Lung (tissue), 12 donors: ENCODE results near the gene RBM20. TPM values are rescaled to one million over a fixed set of nuclear protein-coding genes. Genes with fewer than 3 reads are reported as not detected.

ENCODE experiments used
- ATAC-seq: fragments of 200-7000 bp; cut with Tn5 transposase; one replicate; pipeline ENCODE4 v1.9.1; 2020; ENCODE audit warnings: moderate number of reproducible peaks; ENCODE audit not compliant: insufficient read depth, low FRiP score
- DNase-seq, 3 donors: peaks; one replicate each; pipeline ENCODE4 v3.0.0-alpha.2; 2013 to 2017
- H3K27ac ChIP-seq, 2 donors: one replicate each; pipeline ENCODE4 v1.5.1; 2013; ENCODE audit warnings: mild to moderate bottlenecking in 2 of 2, moderate library complexity in 2 of 2, control low read depth in 1 of 2, inconsistent platforms in 1 of 2, low read depth in 1 of 2, low read length in 1 of 2
- H3K27me3 ChIP-seq, 3 donors: one replicate each; pipeline ENCODE4 v1.5.1; 2013; ENCODE audit warnings: low read length in 2 of 3; ENCODE audit not compliant: control insufficient read depth in 3 of 3, insufficient read depth in 3 of 3
- H3K36me3 ChIP-seq, 4 donors: one replicate each; pipeline ENCODE4 v1.5.1; 2013; ENCODE audit warnings: low read length in 4 of 4, mild to moderate bottlenecking in 1 of 4, moderate library complexity in 1 of 4; ENCODE audit not compliant: control insufficient read depth in 4 of 4, insufficient read depth in 4 of 4
- H3K4me1 ChIP-seq, 5 donors: one replicate each; pipeline ENCODE4 v1.5.1; 2013; ENCODE audit warnings: low read length in 5 of 5, mild to moderate bottlenecking in 2 of 5, moderate library complexity in 1 of 5; ENCODE audit not compliant: control insufficient read depth in 5 of 5, insufficient read depth in 5 of 5
- H3K4me3 ChIP-seq: one replicate; pipeline ENCODE4 v1.5.1; 2013; ENCODE audit warnings: mild to moderate bottlenecking, control low read depth, moderate library complexity
- H3K9ac ChIP-seq, 2 donors: one replicate each; pipeline ENCODE4 v1.5.1; 2013; ENCODE audit warnings: low read length in 2 of 2, control low read depth in 1 of 2; ENCODE audit not compliant: insufficient read depth in 1 of 2
- H3K9me3 ChIP-seq, 4 donors: one replicate each; pipeline ENCODE4 v1.5.1; 2013; ENCODE audit warnings: low read length in 3 of 4, mild to moderate bottlenecking in 1 of 4, moderate library complexity in 1 of 4; ENCODE audit not compliant: control insufficient read depth in 4 of 4, insufficient read depth in 3 of 4
- CTCF ChIP-seq: IDR thresholded peaks from 2 replicates; pipeline ENCODE4 v1.5.1; 2012; ENCODE audit warnings: mild to moderate bottlenecking; ENCODE audit errors: control extremely low read depth, extremely low read depth
- WGBS, 2 donors: extraction: QIAGEN DNeasy Blood & Tissue Kit; methylation state at CpG; one replicate each; pipeline ENCODE4 v1.1.7; 2013; 5-methylcytosine and 5-hydroxymethylcytosine counted together
- polyA plus RNA-seq, 2 donors: library from polyadenylated mRNA; stranded (reverse); fragments of 200-250 nt; gene quantifications; one replicate each; pipeline ENCODE4 v1.2.1, GENCODE V29; 2013
- total RNA-seq, 2 donors: library from RNA; depleted of rRNA in 1 of 2; stranded (reverse); fragments of >200 nt in 1 of 2; gene quantifications; one replicate each; pipeline ENCODE4 v1.2.1, GENCODE V29; 2014 to 2021
- donor health status: control.
- donor health status: control.
- donor health status: Bipolar disorder and iron deficiency.
- donor health status: healthy.
- donor health status: DM: yes; HTN: yes; CAD: no.

Gene RBM20
- total and polyA plus RNA-seq, 4 donors, result 0.25 to 3.3 (median 0.66) TPM

DNA sequence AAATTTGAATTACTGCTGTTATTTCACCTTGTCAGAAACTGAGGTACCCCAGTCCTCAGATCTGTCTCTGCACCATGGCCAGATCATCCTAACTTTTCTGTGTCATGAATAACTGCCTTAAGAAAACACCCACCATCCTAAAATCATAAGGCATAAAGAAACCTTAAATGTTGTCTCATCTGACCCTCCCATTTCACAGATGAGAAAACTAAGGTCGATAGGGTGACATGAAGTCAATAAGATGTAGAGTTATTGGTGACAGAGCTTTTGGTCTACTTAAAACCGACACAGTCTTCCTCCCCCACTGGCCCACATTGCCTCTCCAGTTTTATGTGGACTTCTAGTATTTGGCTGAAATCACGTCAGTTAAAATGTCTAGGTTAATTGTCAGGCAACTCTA, 126.1 kb downstream of the RBM20 start:
- Histone ChIP-seq H3K4me3 (no peak overlapping the region), H3K36me3 (no peaks in the 10 kb centered on the region), H3K4me1 (peaks cover 0 to 9% (median 0%) of the 10 kb centered on the region in 5 donors), H3K9ac (no peak overlapping the region), H3K27ac (peak overlapping the region in 1 of 2 donors; percentile 68), H3K9me3 (peaks cover 0 to 1% (median 0%) of the 10 kb centered on the region in 4 donors), H3K27me3 (no peaks in the 10 kb centered on the region)
- no peak for TF ChIP-seq CTCF
- WGBS, 2 donors, result 91 to 92% methylated on average over 3 of the region's 3 CpGs
- ATAC-seq (no peak), DNase-seq (no peak)

- no peak overlapping the region for H3K9ac ChIP-seq
- H3K9me3 ChIP-seq, result peaks cover 0 to 2% (median 0%) of the 10 kb centered on the region in 4 donors
- WGBS, 2 donors, result 92 to 97% methylated on average over 1 of the region's 1 CpG
- H3K27ac ChIP-seq, result peak overlapping the region in 1 of 2 donors; percentile 28
- peaks cover 0 to 10% (median 0%) of the 10 kb centered on the region in 5 donors for H3K4me1 ChIP-seq
- H3K27me3 ChIP-seq, result no peaks in the 10 kb centered on the region
- no peak for DNase-seq
- ATAC-seq, result no peak
- H3K36me3 ChIP-seq, result no peaks in the 10 kb centered on the region
- no peak for TF ChIP-seq CTCF
- no peak overlapping the region for H3K4me3 ChIP-seq
These were observed 127.3 kb downstream of the RBM20 start for GRCh38 chr10:110771486-110771885.

DNA sequence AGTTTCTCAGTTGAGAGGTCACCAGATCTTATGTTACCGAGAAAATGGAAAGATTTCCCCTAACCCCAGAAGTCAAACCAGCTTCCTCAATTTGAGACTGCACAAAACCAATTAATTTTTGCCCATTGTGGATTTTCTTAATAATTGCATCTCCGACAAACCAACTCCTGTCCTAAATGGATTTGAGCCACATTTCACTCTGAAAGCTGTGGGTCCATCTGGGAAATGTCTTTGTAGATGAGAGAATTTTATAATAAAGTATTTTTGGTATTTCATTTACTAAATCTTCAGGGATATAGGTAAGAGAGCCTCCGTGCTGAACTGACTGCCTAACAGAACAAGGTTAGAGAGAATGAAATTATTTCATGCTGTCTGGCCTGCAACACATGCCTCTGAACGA, 127.9 kb downstream of the RBM20 start:
- Histone ChIP-seq H3K27me3 (no peaks in the 10 kb centered on the region), H3K9ac (no peak overlapping the region), H3K4me3 (no peak overlapping the region), H3K36me3 (no peaks in the 10 kb centered on the region), H3K27ac (peak overlapping the region in 1 of 2 donors; percentile 51), H3K9me3 (peaks cover 0 to 2% (median 0%) of the 10 kb centered on the region in 4 donors), H3K4me1 (peaks cover 0 to 10% (median 0%) of the 10 kb centered on the region in 5 donors)
- DNase-seq (no peak), ATAC-seq (no peak)
- 87 to 91% methylated on average over 4 of the region's 4 CpGs for WGBS, 2 donors
- TF ChIP-seq CTCF, result no peak

GRCh38 chr10:110772454-110773025, 128.4 kb downstream of the RBM20 start:
- ATAC-seq (no peak), DNase-seq (no peak)
- TF ChIP-seq CTCF, result no peak
- Histone ChIP-seq H3K4me1 (peaks cover 0 to 10% (median 0%) of the 10 kb centered on the region in 5 donors), H3K36me3 (no peaks in the 10 kb centered on the region), H3K27me3 (no peaks in the 10 kb centered on the region), H3K4me3 (no peak overlapping the region), H3K9ac (no peak overlapping the region), H3K9me3 (peaks cover 0 to 2% (median 0%) of the 10 kb centered on the region in 4 donors), H3K27ac (peak overlapping the region in 1 of 2 donors; percentile 89)
- 82 to 85% methylated on average over 3 of the region's 3 CpGs for WGBS, 2 donors
